Esophagus muscularis mucosa (tissue), 3 donors: ENCODE results near the gene TEC.

Experiments used
- POLR2A ChIP-seq: fragments of 450-650 bp; IDR thresholded peaks from one replicate; pipeline ENCODE4 v1.6.1; 2017; ENCODE audit warnings: antibody characterized with exemption, moderate library complexity, mild to moderate bottlenecking, low read depth
- TF ChIP-seq, protein P1 (sequence below), 3 experiments: fragments of 200-600 bp in 2 of 3; fragments of 450-650 bp in 1 of 3; sonication (generic) in 2 of 3; IDR thresholded peaks; one replicate each; pipeline ENCODE4 v1.5.1; 2017 to 2019; ENCODE audit warnings: antibody characterized with exemption in 3 of 3, mild to moderate bottlenecking in 2 of 3, moderate library complexity in 1 of 3

DNA sequence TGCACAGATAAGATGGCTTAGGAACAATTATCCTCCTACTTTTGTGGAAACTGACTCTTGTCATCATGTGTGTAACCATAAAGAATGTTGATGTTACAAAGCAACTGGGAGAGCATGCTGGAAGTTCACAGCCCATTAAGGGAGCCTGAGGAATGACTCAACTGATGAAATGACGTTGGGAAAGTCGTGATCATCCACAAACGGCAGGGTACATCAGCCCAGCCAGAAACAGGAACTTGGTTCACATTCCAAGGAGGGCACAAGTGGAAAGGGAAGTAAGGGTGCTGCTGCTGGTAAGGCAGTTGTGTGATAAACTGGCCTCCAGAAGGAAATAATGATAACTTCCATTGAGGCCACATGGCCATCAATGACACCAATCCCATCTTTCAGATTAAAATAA, 6.7 kb downstream of the TEC start:
- TF ChIP-seq, protein P1, sequence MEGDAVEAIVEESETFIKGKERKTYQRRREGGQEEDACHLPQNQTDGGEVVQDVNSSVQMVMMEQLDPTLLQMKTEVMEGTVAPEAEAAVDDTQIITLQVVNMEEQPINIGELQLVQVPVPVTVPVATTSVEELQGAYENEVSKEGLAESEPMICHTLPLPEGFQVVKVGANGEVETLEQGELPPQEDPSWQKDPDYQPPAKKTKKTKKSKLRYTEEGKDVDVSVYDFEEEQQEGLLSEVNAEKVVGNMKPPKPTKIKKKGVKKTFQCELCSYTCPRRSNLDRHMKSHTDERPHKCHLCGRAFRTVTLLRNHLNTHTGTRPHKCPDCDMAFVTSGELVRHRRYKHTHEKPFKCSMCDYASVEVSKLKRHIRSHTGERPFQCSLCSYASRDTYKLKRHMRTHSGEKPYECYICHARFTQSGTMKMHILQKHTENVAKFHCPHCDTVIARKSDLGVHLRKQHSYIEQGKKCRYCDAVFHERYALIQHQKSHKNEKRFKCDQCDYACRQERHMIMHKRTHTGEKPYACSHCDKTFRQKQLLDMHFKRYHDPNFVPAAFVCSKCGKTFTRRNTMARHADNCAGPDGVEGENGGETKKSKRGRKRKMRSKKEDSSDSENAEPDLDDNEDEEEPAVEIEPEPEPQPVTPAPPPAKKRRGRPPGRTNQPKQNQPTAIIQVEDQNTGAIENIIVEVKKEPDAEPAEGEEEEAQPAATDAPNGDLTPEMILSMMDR (IDR thresholded peaks at IDR 0.05), result no peak
- no peak for TF ChIP-seq POLR2A
